Spleen (tissue), 11 donors: ENCODE measurements around the gene FOXC2. TPM values are rescaled to one million over a fixed set of nuclear protein-coding genes. Genes with fewer than 3 reads are reported as not detected.
A peak's percentile ranks its signal among the peaks of the same experiment; 100 is the strongest.

ENCODE experiments used
- DNase-seq: peaks from one replicate; pipeline ENCODE4 v3.0.0-alpha.2; 2020
- H3K27ac ChIP-seq, 8 donors: fragments of 200-600 bp; sonication (generic) in 7 of 8; 1 replicate in 4 of 8; 2 replicates in 4 of 8; pipeline versions ENCODE4 v1.5.0 to v1.8.0; 2016 to 2021; ENCODE audit warnings: inconsistent platforms in 4 of 8, mild to moderate bottlenecking in 4 of 8, moderate library complexity in 1 of 8
- H3K27me3 ChIP-seq, 7 donors: fragments of 200-600 bp; sonication (generic) in 6 of 7; replicated peaks in 1 of 7; 1 replicate in 4 of 7; 2 replicates in 3 of 7; pipeline versions ENCODE4 v1.5.0 to v1.8.0; 2016 to 2021; ENCODE audit warnings: inconsistent platforms in 3 of 7, mild to moderate bottlenecking in 1 of 7
- H3K36me3 ChIP-seq, 6 donors: fragments of 200-600 bp; sonication (generic) in 5 of 6; 1 replicate in 4 of 6; 2 replicates in 2 of 6; pipeline versions ENCODE4 v1.5.0 to v1.8.0; 2016 to 2021; ENCODE audit warnings: inconsistent platforms in 2 of 6
- H3K4me1 ChIP-seq, 6 donors: fragments of 200-600 bp; sonication (generic) in 5 of 6; 1 replicate in 3 of 6; 2 replicates in 3 of 6; pipeline versions ENCODE4 v1.5.0 to v1.8.0; 2016 to 2021; ENCODE audit warnings: inconsistent platforms in 3 of 6
- H3K4me3 ChIP-seq, 8 donors: fragments of 200-600 bp; sonication (generic) in 7 of 8; 1 replicate in 4 of 8; 2 replicates in 4 of 8; pipeline versions ENCODE4 v1.5.0 to v1.8.0; 2016 to 2021; ENCODE audit warnings: inconsistent platforms in 4 of 8, mild to moderate bottlenecking in 4 of 8, moderate library complexity in 2 of 8
- H3K9me3 ChIP-seq, 8 donors: fragments of 200-600 bp; sonication (generic) in 7 of 8; 1 replicate in 4 of 8; 2 replicates in 4 of 8; pipeline versions ENCODE4 v1.5.0 to v1.8.0; 2016 to 2021; ENCODE audit warnings: inconsistent platforms in 4 of 8
- POLR2A ChIP-seq, 3 donors: fragments of 450-650 bp; IDR thresholded peaks; one replicate each; pipeline ENCODE4 v1.5.1; 2017; ENCODE audit warnings: antibody characterized with exemption in 3 of 3, mild to moderate bottlenecking in 1 of 3
- POLR2AphosphoS5 ChIP-seq, 3 donors: sonication (generic); formaldehyde crosslinking; IDR thresholded peaks; one replicate each; pipeline ENCODE4 v1.5.1; 2017; ENCODE audit warnings: antibody characterized with exemption in 3 of 3
- WGBS, 5 donors: extraction: QIAGEN DNeasy Blood & Tissue Kit in 3 of 5; methylation state at CpG; one replicate each; pipeline versions ENCODE4 v1.1.5 to v1.1.7; 2013 to 2018; 5-methylcytosine and 5-hydroxymethylcytosine counted together
- intact Hi-C: fragments of 100-400 bp; cut with DNase I; formaldehyde crosslinking; loops from one replicate; pipeline ENCODE4 v1.15.0; 2023; ENCODE audit warnings: low total_unique reads
- polyA plus RNA-seq, 3 donors: library from polyadenylated mRNA; stranded (reverse); fragments of 200-250 nt; gene quantifications; one replicate each; pipeline ENCODE4 v1.2.1, GENCODE V29; 2013
- total RNA-seq, 7 donors: library from RNA; depleted of rRNA in 3 of 7; stranded (reverse); fragments of >200 nt in 3 of 7; fragmentation: NEBNext Ultra II Directional in 4 of 7; extraction: Animal tissue kit (Norgen Biotek cat#: 25700) in 4 of 7; gene quantifications; one replicate each; pipeline versions ENCODE4 v1.1.0 to v1.2.1, GENCODE V29; 2016 to 2021
- TF ChIP-seq, protein P1 (sequence below), 11 experiments: fragments of 200-600 bp in 7 of 11; fragments of 450-650 bp in 4 of 11; sonication (generic) in 4 of 11; IDR thresholded peaks in 8 of 11; conservative IDR thresholded peaks in 3 of 11; 1 replicate in 7 of 11; 2 replicates in 4 of 11; pipeline versions ENCODE4 v1.4.0 to v1.8.0; 2016 to 2021; ENCODE audit warnings: antibody characterized with exemption in 11 of 11, inconsistent platforms in 4 of 11, mild to moderate bottlenecking in 1 of 11
- donor health status: healthy with polysubstance abuse.
- donor health status: DM: no; HTN: no; CAD: no; lungs with moderate emphysema.
- donor health status: DM: no; HTN: no; CAD: no.
- donor health status: Bipolar disorder and iron deficiency.
- donor health status: healthy.
- donor health status: DM: no; HTN: no; CAD: no.
- donor health status: DM: yes; HTN: yes; CAD: no.

FOXC2 gene
- total and polyA plus RNA-seq, 10 donors, result 0.05 to 0.10 TPM; not detected in 8

DNA sequence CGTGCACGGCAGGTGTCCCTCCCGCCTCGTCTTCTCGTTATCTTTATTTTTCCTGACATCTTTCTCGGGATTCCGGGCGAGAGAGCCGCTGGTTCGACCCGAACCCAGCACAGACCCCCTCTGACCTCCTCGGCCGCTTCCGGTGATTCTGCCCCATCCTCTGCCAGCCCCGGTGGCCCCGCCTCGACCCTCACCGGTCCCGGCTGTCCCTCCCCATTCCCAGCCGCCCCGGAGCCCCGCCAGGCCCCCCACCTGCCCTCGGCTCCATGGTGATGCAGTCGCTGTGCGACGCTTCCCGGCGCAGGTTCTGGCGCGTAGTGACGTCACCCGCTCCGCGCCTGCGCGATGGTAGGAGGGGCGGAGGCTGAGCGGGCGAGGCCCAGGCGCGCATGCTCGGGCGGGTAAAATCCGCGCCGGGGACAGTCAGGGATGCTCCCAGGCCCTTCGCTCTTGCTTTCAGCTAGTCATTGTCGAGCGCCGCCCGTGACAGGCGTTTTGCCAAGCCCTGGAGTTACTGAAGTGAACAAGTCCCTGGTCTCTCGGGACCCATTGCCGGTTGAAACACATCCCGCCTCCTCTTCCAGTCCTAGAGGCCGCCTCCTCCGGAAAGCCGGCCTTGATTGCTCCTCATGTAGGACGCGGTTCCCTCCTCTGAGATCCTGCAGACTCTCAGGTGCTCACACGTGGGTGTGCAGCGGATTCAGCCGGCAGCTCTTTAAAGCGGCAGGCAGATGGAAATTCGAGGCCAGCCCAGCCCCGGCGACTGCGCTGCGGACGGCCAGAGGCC is 11.5 kb upstream of the FOXC2 start, which contains the start of gene MTHFSD:
TSS of gene MTHFSD (minus strand) at position 319 of the 787 bp plus-strand sequence. CDS start at position 268, 51 bp downstream.
- Histone ChIP-seq H3K36me3 (peaks cover 0 to 23% (median 11%) of the 10 kb centered on the region in 6 donors), H3K4me3 (peak within 1 kb of the TSS; percentile 75 to 92 (median 82)), H3K27me3 (peaks cover 0 to 24% (median 0%) of the 10 kb centered on the region in 7 donors), H3K27ac (peak within 1 kb of the TSS; percentile 85 to 95 (median 93)), H3K9me3 (no peaks in the 10 kb centered on the region), H3K4me1 (peaks cover 5 to 34% (median 24%) of the 10 kb centered on the region in 6 donors)
- TF ChIP-seq POLR2AphosphoS5 (IDR thresholded peaks at IDR 0.05) (peak; percentile 97), POLR2A (IDR thresholded peaks at IDR 0.05) (peak in 2 of 3 donors; percentile 78 to 89)
- TF ChIP-seq, protein P1, sequence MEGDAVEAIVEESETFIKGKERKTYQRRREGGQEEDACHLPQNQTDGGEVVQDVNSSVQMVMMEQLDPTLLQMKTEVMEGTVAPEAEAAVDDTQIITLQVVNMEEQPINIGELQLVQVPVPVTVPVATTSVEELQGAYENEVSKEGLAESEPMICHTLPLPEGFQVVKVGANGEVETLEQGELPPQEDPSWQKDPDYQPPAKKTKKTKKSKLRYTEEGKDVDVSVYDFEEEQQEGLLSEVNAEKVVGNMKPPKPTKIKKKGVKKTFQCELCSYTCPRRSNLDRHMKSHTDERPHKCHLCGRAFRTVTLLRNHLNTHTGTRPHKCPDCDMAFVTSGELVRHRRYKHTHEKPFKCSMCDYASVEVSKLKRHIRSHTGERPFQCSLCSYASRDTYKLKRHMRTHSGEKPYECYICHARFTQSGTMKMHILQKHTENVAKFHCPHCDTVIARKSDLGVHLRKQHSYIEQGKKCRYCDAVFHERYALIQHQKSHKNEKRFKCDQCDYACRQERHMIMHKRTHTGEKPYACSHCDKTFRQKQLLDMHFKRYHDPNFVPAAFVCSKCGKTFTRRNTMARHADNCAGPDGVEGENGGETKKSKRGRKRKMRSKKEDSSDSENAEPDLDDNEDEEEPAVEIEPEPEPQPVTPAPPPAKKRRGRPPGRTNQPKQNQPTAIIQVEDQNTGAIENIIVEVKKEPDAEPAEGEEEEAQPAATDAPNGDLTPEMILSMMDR (IDR thresholded peaks at IDR 0.05 in 8 of 11, conservative IDR thresholded peaks at IDR 0.05 in 3 of 11), result peak in 1 of 11 experiments; percentile 17
- WGBS, 5 donors, result 1 to 8% (median 4%) methylated on average over 30 to 70 of the region's 70 CpGs
- intact Hi-C loops, result no loop called here
- DNase-seq, result peak; percentile 98

DNA sequence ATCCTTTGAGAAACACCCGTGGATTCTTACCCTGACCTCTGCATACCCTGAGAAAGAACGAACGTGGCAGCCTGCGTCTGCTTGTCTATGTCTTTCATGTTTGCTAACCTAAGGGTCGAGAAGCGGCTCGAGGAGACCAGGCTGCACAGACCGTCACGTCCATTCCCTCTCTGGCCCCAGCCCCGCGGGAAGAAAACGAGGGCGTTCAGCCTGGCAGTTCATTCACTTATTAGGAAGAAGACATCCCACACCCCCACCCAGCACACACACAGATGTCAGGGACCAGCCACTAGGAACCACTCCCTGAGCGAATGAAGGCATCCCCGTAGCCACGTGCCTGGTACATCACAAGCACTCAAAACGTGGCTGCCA is 10.9 kb upstream of the FOXC2 start:
- intact Hi-C loops, result no loop called here
- Histone ChIP-seq H3K27ac (peak overlapping the region in 6 of 8 donors; percentile 91 to 95 (median 94)), H3K27me3 (peaks cover 0 to 30% (median 0%) of the 10 kb centered on the region in 7 donors), H3K4me3 (peak overlapping the region; percentile 75 to 92 (median 82)), H3K9me3 (no peaks in the 10 kb centered on the region), H3K4me1 (peaks cover 5 to 34% (median 24%) of the 10 kb centered on the region in 6 donors), H3K36me3 (peaks cover 0 to 17% (median 10%) of the 10 kb centered on the region in 6 donors)
- WGBS, 5 donors, result 41 to 62% (median 46%) methylated on average over 16 to 17 of the region's 17 CpGs
- TF ChIP-seq POLR2AphosphoS5 (IDR thresholded peaks at IDR 0.05) (no peak), POLR2A (IDR thresholded peaks at IDR 0.05) (no peak)
- TF ChIP-seq, protein P1 (IDR thresholded peaks at IDR 0.05 in 8 of 11, conservative IDR thresholded peaks at IDR 0.05 in 3 of 11), result no peak
- no peak for DNase-seq

DNA sequence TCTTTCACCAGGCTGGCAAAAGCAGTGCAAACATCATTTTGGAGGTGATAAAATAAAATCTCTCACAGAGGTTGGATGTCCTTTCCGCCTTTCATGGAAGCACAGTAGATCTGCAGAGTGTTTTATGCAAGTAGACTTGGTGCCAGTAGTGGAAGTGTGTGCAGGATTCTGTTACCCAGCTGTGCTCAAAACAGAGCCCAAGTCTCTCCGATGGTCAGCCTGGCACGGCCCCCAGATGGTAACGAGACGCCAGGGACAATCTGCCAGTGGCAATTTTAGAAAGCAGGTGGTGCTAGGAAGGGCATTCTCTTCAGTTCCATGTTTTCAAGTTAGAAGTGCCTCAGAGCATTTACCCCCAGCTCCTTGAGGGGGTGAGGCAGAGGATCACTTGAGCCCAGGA is 10.1 kb upstream of the FOXC2 start:
- 60 to 81% (median 76%) methylated on average over 5 of the region's 5 CpGs for WGBS, 5 donors
- no peak for TF ChIP-seq POLR2AphosphoS5 (IDR thresholded peaks at IDR 0.05)
- TF ChIP-seq POLR2A (IDR thresholded peaks at IDR 0.05), result no peak
- TF ChIP-seq, protein P1 (IDR thresholded peaks at IDR 0.05 in 8 of 11, conservative IDR thresholded peaks at IDR 0.05 in 3 of 11), result no peak
- DNase-seq, result no peak

DNA sequence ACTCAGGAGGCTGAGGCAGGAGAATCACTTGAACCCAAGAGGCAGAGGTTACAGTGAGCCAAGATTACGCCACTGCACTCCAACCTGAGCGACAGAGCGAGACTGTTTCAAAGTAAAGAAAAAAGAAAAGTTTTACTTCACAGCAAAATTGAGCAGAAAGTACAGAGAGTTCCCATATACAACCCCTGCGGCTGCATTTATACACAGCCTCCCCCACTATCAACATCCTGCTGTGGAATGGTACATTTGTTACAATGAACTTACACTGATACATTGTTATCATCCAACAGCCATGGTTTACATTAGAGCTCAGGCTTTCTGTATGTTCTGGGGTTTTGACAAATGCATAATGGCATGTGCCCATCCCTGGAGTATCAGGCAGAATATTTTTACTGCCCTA is 9.0 kb upstream of the FOXC2 start:
- WGBS, 5 donors, result 80 to 89% (median 86%) methylated on average over 4 of the region's 4 CpGs
- Histone ChIP-seq H3K27ac (no peak overlapping the region), H3K27me3 (peaks cover 0 to 48% (median 0%) of the 10 kb centered on the region in 7 donors), H3K36me3 (no peaks in the 10 kb centered on the region), H3K4me3 (no peak overlapping the region), H3K9me3 (no peaks in the 10 kb centered on the region), H3K4me1 (peaks cover 5 to 31% (median 24%) of the 10 kb centered on the region in 6 donors)
- DNase-seq, result no peak
- TF ChIP-seq POLR2A (IDR thresholded peaks at IDR 0.05) (no peak), POLR2AphosphoS5 (IDR thresholded peaks at IDR 0.05) (no peak)
- TF ChIP-seq, protein P1 (IDR thresholded peaks at IDR 0.05 in 8 of 11, conservative IDR thresholded peaks at IDR 0.05 in 3 of 11), result no peak
- intact Hi-C loops, result no loop called here

More for the DNA sequence above, 10.1 kb upstream of the FOXC2 start:
- Histone ChIP-seq H3K4me3 (no peak overlapping the region), H3K9me3 (no peaks in the 10 kb centered on the region), H3K27ac (no peak overlapping the region), H3K4me1 (peaks cover 5 to 34% (median 24%) of the 10 kb centered on the region in 6 donors), H3K36me3 (peaks cover 0 to 9% (median 2%) of the 10 kb centered on the region in 6 donors), H3K27me3 (peaks cover 0 to 39% (median 0%) of the 10 kb centered on the region in 7 donors)
- intact Hi-C loops, result no loop called here
